Stomach (tissue), 19 donors: ENCODE measurements around the gene ZNF132. TPM values are rescaled to one million over a fixed set of nuclear protein-coding genes. Genes with fewer than 3 reads are reported as not detected.
A peak's percentile ranks its signal among the peaks of the same experiment; 100 is the strongest.
"Not testable (repeated sequence)": the region's sequence is repeated elsewhere in the genome, so short reads cannot be mapped to it uniquely, and the experiment has no call there.

Source experiments
- DNase-seq, 2 donors: peaks; one replicate each; pipeline versions ENCODE4 v3.0.0 to v3.0.0-alpha.2; 2013 to 2019
- H3K27ac ChIP-seq, 5 donors: fragments of 200-600 bp in 4 of 5; sonication (generic) in 4 of 5; one replicate each; pipeline ENCODE4 v1.5.1; 2013 to 2019; ENCODE audit warnings: mild to moderate bottlenecking in 1 of 5, moderate library complexity in 1 of 5
- H3K27me3 ChIP-seq, 3 donors: fragments of 200-600 bp; sonication (generic); one replicate each; pipeline ENCODE4 v1.5.1; 2017 to 2019; ENCODE audit warnings: mixed run types in 1 of 3
- H3K36me3 ChIP-seq, 4 donors: fragments of 200-600 bp; sonication (generic); 1 replicate in 3 of 4; 2 replicates in 1 of 4; pipeline ENCODE4 v1.5.1; 2016 to 2019
- H3K4me1 ChIP-seq, 4 donors: fragments of 200-600 bp; sonication (generic); one replicate each; pipeline ENCODE4 v1.5.1; 2016 to 2019
- H3K4me3 ChIP-seq, 4 donors: fragments of 200-600 bp; sonication (generic) in 3 of 4; one replicate each; pipeline ENCODE4 v1.5.1; 2016 to 2019; ENCODE audit warnings: mild to moderate bottlenecking in 1 of 4
- H3K9me3 ChIP-seq, 4 donors: fragments of 200-600 bp; sonication (generic); one replicate each; pipeline ENCODE4 v1.5.1; 2016 to 2019
- CTCF ChIP-seq, 7 experiments: fragments of 450-650 bp in 4 of 7; fragments of 200-600 bp in 3 of 7; sonication (generic) in 3 of 7; IDR thresholded peaks; one replicate each; pipeline ENCODE4 v1.5.1; 2016 to 2019; ENCODE audit warnings: antibody characterized with exemption in 7 of 7, control low read depth in 2 of 7, mild to moderate bottlenecking in 1 of 7
- EP300 ChIP-seq: sonication (generic); formaldehyde crosslinking; IDR thresholded peaks from one replicate; pipeline ENCODE4 v1.6.1; 2017; ENCODE audit warnings: antibody characterized with exemption
- POLR2A ChIP-seq, 4 donors: fragments of 450-650 bp; IDR thresholded peaks; one replicate each; pipeline ENCODE4 v1.6.1; 2016; ENCODE audit warnings: antibody characterized with exemption in 4 of 4, control low read depth in 2 of 4, mild to moderate bottlenecking in 1 of 4, moderate library complexity in 1 of 4
- POLR2AphosphoS5 ChIP-seq, 3 donors: sonication (generic); formaldehyde crosslinking; IDR thresholded peaks; one replicate each; pipeline ENCODE4 v1.6.1; 2016; ENCODE audit warnings: antibody characterized with exemption in 3 of 3
- WGBS, 5 donors: extraction: QIAGEN DNeasy Blood & Tissue Kit in 3 of 5; methylation state at CpG; one replicate each; pipeline versions ENCODE4 v1.1.5 to v1.1.7; 2013 to 2018; 5-methylcytosine and 5-hydroxymethylcytosine counted together
- intact Hi-C: fragments of 100-400 bp; cut with DNase I; formaldehyde crosslinking; loops from one replicate; pipeline ENCODE4 v1.15.1; 2023; ENCODE audit warnings: low total_unique reads
- long read RNA-seq, 10 donors: transcript quantifications; one replicate each; lab custom pipeline, GENCODE V29; 2026
- polyA plus RNA-seq, 3 donors: library from polyadenylated mRNA; stranded (reverse); fragments of 200-250 nt; gene quantifications; one replicate each; pipeline ENCODE4 v1.2.3, GENCODE V29; 2013
- total RNA-seq, 5 donors: library from RNA; depleted of rRNA; stranded (reverse); fragments of >200 nt; gene quantifications; one replicate each; pipeline versions ENCODE4 v1.1.0 to v1.2.3, GENCODE V29; 2014 to 2016
- donor health status: healthy with polysubstance abuse.
- donor health status: Bipolar disorder and iron deficiency.
- donor health status: healthy.

The ZNF132 gene
- total RNA-seq (1 to 10 TPM; 3.0 to 8.9 (median 6.4) TPM), polyA plus RNA-seq (1 to 10 TPM in 2 of 3 donors, under 1 TPM in 1; 0.68 to 1.2 (median 1.1) TPM)
- long read RNA-seq, donor 1, partial matches to known transcripts, result 0 of 1 reads
- long read RNA-seq, donor 1, other reads (novel, unspliced or antisense), result 0 of 1 reads
- long read RNA-seq, donor 2, partial matches to known transcripts, result 0 of 3 reads
- long read RNA-seq, donor 2, other reads (novel, unspliced or antisense), result 0 of 3 reads
- long read RNA-seq, donor 3, partial matches to known transcripts, result 0 of 1 reads
- long read RNA-seq, donor 3, other reads (novel, unspliced or antisense), result 0 of 1 reads
- long read RNA-seq, donor 4, result 0 reads
- long read RNA-seq, donor 5, result 0 reads
- long read RNA-seq, donor 6, transcript ZNF132-202 (1 exons, 2,356 nt), result major isoform, 5 of 7 reads
- long read RNA-seq, donor 6, partial matches to known transcripts, result 0 of 7 reads
- long read RNA-seq, donor 6, other reads (novel, unspliced or antisense), result 0 of 7 reads
- long read RNA-seq, donor 7, partial matches to known transcripts, result 0 of 4 reads
- long read RNA-seq, donor 7, other reads (novel, unspliced or antisense), result 0 of 4 reads
- long read RNA-seq, donor 8, partial matches to known transcripts, result 0 of 1 reads
- long read RNA-seq, donor 8, other reads (novel, unspliced or antisense), result 0 of 1 reads
- long read RNA-seq, donor 9, partial matches to known transcripts, result 0 of 2 reads
- long read RNA-seq, donor 9, other reads (novel, unspliced or antisense), result 0 of 2 reads
- long read RNA-seq, donor 10, partial matches to known transcripts, result 0 of 2 reads
- long read RNA-seq, donor 10, other reads (novel, unspliced or antisense), result 0 of 2 reads

- peak within 1 kb of the TSS; percentile 67 to 88 (median 80) for H3K27ac ChIP-seq
- peaks cover 21 to 37% (median 33%) of the 10 kb centered on the region in 4 donors for H3K36me3 ChIP-seq
- WGBS, 5 donors, result 6 to 17% (median 8%) methylated on average over 36 to 59 of the region's 59 CpGs
- H3K4me1 ChIP-seq, result peaks cover 10 to 23% (median 20%) of the 10 kb centered on the region in 4 donors
- intact Hi-C loops, result no loop called here
- no peaks in the 10 kb centered on the region for H3K27me3 ChIP-seq
- peak; percentile 96 to 100 for DNase-seq
- H3K4me3 ChIP-seq, result peak within 1 kb of the TSS; percentile 70 to 95 (median 72)
- TF ChIP-seq CTCF (IDR thresholded peaks at IDR 0.05) (no peak), EP300 (no peak), POLR2A (IDR thresholded peaks at IDR 0.05) (no peak), POLR2AphosphoS5 (IDR thresholded peaks at IDR 0.05) (peak; percentile 53 to 95 (median 74))
- H3K9me3 ChIP-seq, result peaks cover 27 to 59% (median 46%) of the 10 kb centered on the region in 4 donors
These were observed at the start of gene ZNF132 for GRCh38 chr19:58439576-58440554. ZNF132 (minus strand) TSS chr19:58440153; CDS start chr19:58439821, 332 bp downstream.

GRCh38 chr19:58484349-58484748, 44.4 kb upstream of the ZNF132 start:
- 86 to 94% (median 91%) methylated on average over 5 of the region's 5 CpGs for WGBS, 5 donors

GRCh38 chr19:58483776-58484175, 43.8 kb upstream of the ZNF132 start:
- no peak for TF ChIP-seq EP300
- intact Hi-C loops, result no loop called here
- H3K27me3 ChIP-seq, result no peaks in the 10 kb centered on the region

More at GRCh38 chr19:58484349-58484748, 44.4 kb upstream of the ZNF132 start:
- DNase-seq, H3K27ac ChIP-seq, H3K27me3 ChIP-seq, H3K9me3 ChIP-seq, H3K4me3 ChIP-seq, H3K4me1 ChIP-seq, intact Hi-C loops: not testable (repeated sequence)
- peaks cover 7 to 30% (median 25%) of the 10 kb centered on the region in 4 donors for H3K36me3 ChIP-seq

GRCh38 chr19:58482372-58482771, 42.4 kb upstream of the ZNF132 start:
- Histone ChIP-seq H3K36me3 (peaks cover 7 to 47% (median 40%) of the 10 kb centered on the region in 4 donors), H3K9me3 (no peaks in the 10 kb centered on the region), H3K4me1 (peaks cover under 1 to 7% (median 4%) of the 10 kb centered on the region in 4 donors), H3K27me3 (no peaks in the 10 kb centered on the region), H3K27ac (no peak overlapping the region), H3K4me3 (no peak overlapping the region)
- WGBS, 5 donors, result 86 to 89% (median 87%) methylated on average over 7 of the region's 7 CpGs
- DNase-seq, result no peak
- no peak for TF ChIP-seq EP300
- TF ChIP-seq POLR2AphosphoS5 (IDR thresholded peaks at IDR 0.05), result no peak
- intact Hi-C loops, result no loop called here

More at GRCh38 chr19:58483776-58484175, 43.8 kb upstream of the ZNF132 start:
- peaks cover 0 to 5% (median 0%) of the 10 kb centered on the region in 4 donors for H3K4me1 ChIP-seq
- no peak overlapping the region for H3K27ac ChIP-seq
- no peak for DNase-seq
- peaks cover 7 to 36% (median 31%) of the 10 kb centered on the region in 4 donors for H3K36me3 ChIP-seq
- H3K9me3 ChIP-seq, result no peaks in the 10 kb centered on the region
- no peak overlapping the region for H3K4me3 ChIP-seq
- WGBS, 5 donors, result 62 to 88% (median 74%) methylated on average over 2 of the region's 2 CpGs

DNA sequence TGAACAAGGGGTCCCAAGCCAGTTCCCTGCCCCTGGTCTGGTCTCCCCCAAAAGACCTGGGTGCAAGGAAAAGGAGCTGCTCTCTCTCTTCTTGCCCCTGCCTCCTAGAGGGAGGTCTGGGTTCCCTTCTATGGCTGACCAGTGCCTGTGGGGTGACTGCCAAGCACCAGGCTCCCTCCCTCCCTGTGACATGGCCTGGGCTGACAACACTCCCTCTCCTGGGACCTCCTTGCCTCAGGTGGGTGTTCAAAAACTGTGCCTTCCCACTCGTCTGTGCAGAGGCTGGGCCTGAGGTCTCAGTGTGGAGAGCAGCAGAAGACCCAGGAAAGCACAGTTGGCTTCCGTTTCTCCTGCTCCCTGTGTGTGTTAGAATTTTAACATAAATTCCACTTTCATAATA, 40.9 kb upstream of the ZNF132 start:
- DNase-seq, result no peak
- H3K36me3 ChIP-seq, result peaks cover 7 to 47% (median 40%) of the 10 kb centered on the region in 4 donors
- H3K27me3 ChIP-seq, result no peaks in the 10 kb centered on the region
- H3K4me3 ChIP-seq, result no peak overlapping the region
- H3K27ac ChIP-seq, result no peak overlapping the region
- TF ChIP-seq POLR2AphosphoS5 (IDR thresholded peaks at IDR 0.05) (no peak), EP300 (no peak), POLR2A (IDR thresholded peaks at IDR 0.05) (no peak), CTCF (IDR thresholded peaks at IDR 0.05) (no peak)
- intact Hi-C loops, result no loop called here
- H3K9me3 ChIP-seq, result no peaks in the 10 kb centered on the region
- peaks cover 10 to 18% (median 15%) of the 10 kb centered on the region in 4 donors for H3K4me1 ChIP-seq
- WGBS, 5 donors, result 66 to 88% (median 80%) methylated on average over 2 of the region's 2 CpGs
